GM12873 (cell line): ENCODE measurements around the gene CCDC149.

Source experiments
- CTCF ChIP-seq: IDR thresholded peaks from 2 replicates; pipeline ENCODE4 v1.5.1; 2012; ENCODE audit warnings: low read depth, mild to moderate bottlenecking, moderate library complexity, low read length, control low read depth; ENCODE audit not compliant: insufficient read depth; ENCODE audit errors: missing control alignments

Gene CCDC149

GRCh38 chr4:24796620-24797019 is 116.2 kb downstream of the CCDC149 start:
- no peak for TF ChIP-seq CTCF

- TF ChIP-seq CTCF = no peak
Measured at GRCh38 chr4:24795666-24796381, 117.0 kb downstream of the CCDC149 start.

- no peak for TF ChIP-seq CTCF
Measured at GRCh38 chr4:24794916-24795665, 117.8 kb downstream of the CCDC149 start, which contains the start of gene SOD3. Gene SOD3, plus strand, starts transcription at chr4:24795573. Its CDS starts 3,949 bp downstream, at chr4:24799522.

- TF ChIP-seq CTCF = no peak
Measured at GRCh38 chr4:24794480-24794879, 118.4 kb downstream of the CCDC149 start.

GRCh38 chr4:24794051-24794450 is 118.8 kb downstream of the CCDC149 start:
- no peak for TF ChIP-seq CTCF

GRCh38 chr4:24793219-24794005 is 119.4 kb downstream of the CCDC149 start:
- TF ChIP-seq CTCF = no peak

GRCh38 chr4:24792552-24792951 is 120.3 kb downstream of the CCDC149 start:
- TF ChIP-seq CTCF = no peak
